GM19025 (cell line): ENCODE measurements around the gene SLC6A8.
"Not testable (repeated sequence)": the region's sequence is repeated elsewhere in the genome, so short reads cannot be mapped to it uniquely, and the experiment has no call there.

ENCODE experiments used
- ATAC-seq: cut with Tn5 transposase; IDR thresholded peaks from one replicate; pipeline ENCODE4 v1.9.1; 2021; ENCODE audit warnings: mild to moderate bottlenecking, low read depth, moderate library complexity; ENCODE audit not compliant: unreplicated experiment

SLC6A8 gene

GRCh38 chrX:153691032-153691827 lies 3.5 kb downstream of the SLC6A8 start:
- ATAC-seq = not testable (repeated sequence)

- no peak for ATAC-seq
Observed at GRCh38 chrX:153692003-153692402, 4.3 kb downstream of the SLC6A8 start.

- no peak for ATAC-seq
Observed at GRCh38 chrX:153692611-153693156, 5.0 kb downstream of the SLC6A8 start.

GRCh38 chrX:153693216-153694086 lies 5.7 kb downstream of the SLC6A8 start:
- no peak for ATAC-seq

GRCh38 chrX:153694256-153694655 lies 6.5 kb downstream of the SLC6A8 start:
- ATAC-seq = not testable (repeated sequence)

- ATAC-seq = no peak
Observed at GRCh38 chrX:153694687-153695270, 7.1 kb downstream of the SLC6A8 start.

GRCh38 chrX:153696100-153696499 lies 8.4 kb downstream of the SLC6A8 start:
- ATAC-seq = no peak

GRCh38 chrX:153696538-153696937 lies 8.8 kb downstream of the SLC6A8 start:
- ATAC-seq = not testable (repeated sequence)

GRCh38 chrX:153696986-153697722 lies 9.4 kb downstream of the SLC6A8 start:
- ATAC-seq = not testable (repeated sequence)

GRCh38 chrX:153697924-153698865 lies 10.5 kb downstream of the SLC6A8 start:
- ATAC-seq = no peak

GRCh38 chrX:153699210-153699783 lies 11.6 kb downstream of the SLC6A8 start:
- ATAC-seq = not testable (repeated sequence)

- not testable (repeated sequence) for ATAC-seq
Observed at GRCh38 chrX:153699784-153700371, 12.2 kb downstream of the SLC6A8 start.

- ATAC-seq = no peak
Observed at GRCh38 chrX:153700376-153700945, 12.7 kb downstream of the SLC6A8 start.

GRCh38 chrX:153700967-153701366 lies 13.2 kb downstream of the SLC6A8 start:
- ATAC-seq = no peak

- ATAC-seq = no peak
Observed at GRCh38 chrX:153701706-153702105, 14.0 kb downstream of the SLC6A8 start.

- ATAC-seq = no peak
Observed at GRCh38 chrX:153702336-153703035, 14.8 kb downstream of the SLC6A8 start.

- no peak for ATAC-seq
Observed at GRCh38 chrX:153703036-153703370, 15.3 kb downstream of the SLC6A8 start.
